BLaER1 treated with 17β-estradiol and CSF1 and Interleukin-3, amounts not matched to agents 10 nM and 100 nM (cell line): Measurements from ENCODE around the gene COL5A1.

Experiments
- H3K27ac ChIP-seq, 11 experiments: shearing (Covaris generic); formaldehyde crosslinking; 2 replicates each; pipeline ENCODE4 v1.8.1; 2022
- H3K27me3 ChIP-seq, 11 experiments: shearing (Covaris generic); formaldehyde crosslinking; 2 replicates each; pipeline ENCODE4 v1.8.1; 2022
- H3K36me3 ChIP-seq, 11 experiments: shearing (Covaris generic); formaldehyde crosslinking; 2 replicates each; pipeline ENCODE4 v1.8.1; 2022
- H3K4me1 ChIP-seq, 10 experiments: shearing (Covaris generic); formaldehyde crosslinking; 2 replicates each; pipeline ENCODE4 v1.8.1; 2022
- H3K4me2 ChIP-seq, 11 experiments: shearing (Covaris generic); formaldehyde crosslinking; 2 replicates each; pipeline ENCODE4 v1.8.1; 2022
- H3K4me3 ChIP-seq, 10 experiments: shearing (Covaris generic); formaldehyde crosslinking; 2 replicates each; pipeline ENCODE4 v1.8.1; 2022
- H3K9ac ChIP-seq, 11 experiments: shearing (Covaris generic); formaldehyde crosslinking; 2 replicates each; pipeline ENCODE4 v1.8.1; 2022
- H3K9me3 ChIP-seq, 11 experiments: shearing (Covaris generic); formaldehyde crosslinking; replicated peaks in 1 of 11; 2 replicates each; pipeline ENCODE4 v1.8.1; 2022
- H4K20me1 ChIP-seq, 11 experiments: shearing (Covaris generic); formaldehyde crosslinking; 2 replicates each; pipeline ENCODE4 v1.8.1; 2022
- Cebpa-rat ChIP-seq, 11 experiments: shearing (Covaris generic); IDR thresholded peaks; 2 replicates each; pipeline ENCODE4 v1.8.1; 2022

The COL5A1 gene

DNA sequence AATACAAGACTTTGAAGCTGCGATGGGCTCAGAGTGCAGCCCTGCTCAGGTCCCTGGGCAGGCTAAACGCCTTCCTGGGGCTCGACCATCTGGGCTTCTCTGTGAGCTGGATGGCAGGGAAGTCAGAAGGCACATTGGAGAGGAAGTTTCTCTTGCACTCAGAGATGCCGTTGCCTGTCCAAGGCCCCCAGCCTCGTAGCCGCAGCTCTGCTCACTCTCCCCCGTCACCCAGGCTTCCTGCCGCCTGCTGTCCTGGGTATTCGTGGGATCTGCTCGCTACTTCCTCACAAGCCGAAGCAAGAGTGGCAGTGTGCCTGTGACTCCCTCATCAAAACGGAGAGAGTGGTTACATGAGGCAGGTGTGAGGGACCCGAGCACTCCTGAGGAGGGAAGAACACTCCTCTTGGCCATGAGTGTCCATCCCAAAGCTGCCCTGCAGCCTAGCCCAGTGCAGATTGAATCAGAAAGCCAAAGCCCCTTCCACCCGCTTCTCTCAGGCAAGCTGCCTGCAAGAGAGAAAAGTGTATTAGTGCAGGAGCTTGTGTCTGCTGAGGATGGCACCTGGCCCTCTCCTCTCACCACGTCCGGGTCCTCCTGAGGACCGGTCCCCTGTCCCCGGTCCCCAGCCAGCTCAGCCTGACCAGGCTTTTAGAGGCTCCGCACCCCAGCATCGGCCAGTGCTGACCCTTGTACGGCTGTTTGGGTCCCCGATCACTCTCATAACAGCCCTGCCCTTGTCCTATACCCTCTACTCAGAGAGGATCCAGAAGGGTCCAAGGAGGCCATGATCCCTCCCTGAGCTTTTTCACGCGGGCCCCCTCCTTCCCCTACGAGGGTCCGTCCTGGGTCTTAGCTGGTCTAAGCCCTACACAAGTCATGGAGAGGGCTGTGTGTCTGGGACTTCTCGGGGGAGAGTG lies 246.3 kb downstream of the COL5A1 start:
- Histone ChIP-seq H3K36me3 (no peaks in the 10 kb centered on the region), H3K27me3 (peaks cover 0 to 65% (median 0%) of the 10 kb centered on the region in 11 experiments; a peak in 5 of 22 replicates), H3K4me1 (peaks cover 50 to 71% (median 65%) of the 10 kb centered on the region in 10 experiments), H3K4me3 (no peak overlapping the region), H3K9me3 (peaks cover 0 to 1% (median 0%) of the 10 kb centered on the region in 11 experiments; a peak in 1 of 22 replicates), H3K4me2 (peak overlapping the region; percentile 40 to 88 (median 79)), H3K27ac (peak overlapping the region in 4 of 11 experiments; percentile 1 to 50 (median 29); a peak in 6 of 22 replicates), H3K9ac (peak overlapping the region in 4 of 11 experiments; percentile 20 to 50 (median 42); a peak in 5 of 22 replicates), H4K20me1 (peaks cover 0 to 10% (median 0%) of the 10 kb centered on the region in 11 experiments; a peak in 7 of 22 replicates)
- no peak for TF ChIP-seq Cebpa-rat (IDR thresholded peaks at IDR 0.05)

DNA sequence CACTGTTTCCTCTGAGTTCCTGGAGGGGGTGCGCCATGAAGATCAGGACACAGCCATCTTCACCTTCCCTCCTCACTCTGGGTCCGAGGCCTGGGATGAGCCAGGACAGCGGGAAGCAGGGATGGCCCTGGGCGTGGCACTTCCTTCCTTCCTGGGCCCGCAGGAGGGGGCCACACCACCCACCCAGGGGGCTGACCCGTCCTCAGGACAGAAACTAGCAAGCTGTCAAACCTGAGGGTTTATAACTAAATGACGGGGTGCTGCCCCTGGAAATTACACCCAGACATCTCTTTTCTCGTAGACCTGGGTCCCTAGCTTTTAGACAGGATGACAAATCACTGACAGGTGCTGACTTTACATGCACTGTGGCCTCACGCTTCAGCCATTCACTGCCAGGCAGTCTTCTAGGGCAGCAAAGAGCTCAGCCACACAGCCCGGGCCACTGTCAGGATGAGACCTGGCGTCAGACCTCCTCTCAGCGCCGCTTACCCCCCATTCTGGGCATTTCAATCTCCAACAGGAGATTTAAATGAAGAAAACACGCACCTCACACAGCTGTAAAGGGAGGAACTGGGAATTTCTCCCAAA lies 247.1 kb downstream of the COL5A1 start:
- TF ChIP-seq Cebpa-rat (IDR thresholded peaks at IDR 0.05): no peak
- H3K9me3 ChIP-seq: peaks cover 0 to 7% (median under 1%) of the 10 kb centered on the region in 11 experiments; a peak in 9 of 22 replicates
- H3K9ac ChIP-seq: peak overlapping the region in 3 of 11 experiments; percentile 20 to 50 (median 21); a peak in 2 of 22 replicates
- H3K4me2 ChIP-seq: peak overlapping the region; percentile 40 to 88 (median 79)
- peaks cover 0 to 10% (median 0%) of the 10 kb centered on the region in 11 experiments; a peak in 7 of 22 replicates for H4K20me1 ChIP-seq
- H3K4me1 ChIP-seq: peaks cover 50 to 72% (median 65%) of the 10 kb centered on the region in 10 experiments
- H3K27me3 ChIP-seq: peaks cover 0 to 65% (median 0%) of the 10 kb centered on the region in 11 experiments; a peak in 5 of 22 replicates
- H3K36me3 ChIP-seq: no peaks in the 10 kb centered on the region
- peak overlapping the region in 2 of 11 experiments; percentile 45 to 50; a peak in 3 of 22 replicates for H3K27ac ChIP-seq
- no peak overlapping the region for H3K4me3 ChIP-seq

GRCh38 chr9:134889386-134890154 lies 248.0 kb downstream of the COL5A1 start:
- peak overlapping the region in 6 of 11 experiments; percentile 12 to 52 (median 31); a peak in 7 of 22 replicates for H3K9ac ChIP-seq
- H3K9me3 ChIP-seq: peaks cover 6 to 15% (median 9%) of the 10 kb centered on the region in 11 experiments; a peak in 21 of 22 replicates
- H3K36me3 ChIP-seq: no peaks in the 10 kb centered on the region
- peak overlapping the region in 9 of 11 experiments; percentile 32 to 56 (median 47); a peak in 17 of 22 replicates for H3K27ac ChIP-seq
- peaks cover 50 to 72% (median 65%) of the 10 kb centered on the region in 10 experiments for H3K4me1 ChIP-seq
- peaks cover 0 to 10% (median 0%) of the 10 kb centered on the region in 11 experiments; a peak in 7 of 22 replicates for H4K20me1 ChIP-seq
- H3K4me3 ChIP-seq: 0 out of 20 replicates have a peak overlapping the region, but pooled peaks of 1 of the 10 experiments have one; percentile 1
- H3K27me3 ChIP-seq: peaks cover 0 to 68% (median 0%) of the 10 kb centered on the region in 11 experiments; a peak in 5 of 22 replicates
- H3K4me2 ChIP-seq: peak overlapping the region; percentile 32 to 88 (median 84)
- TF ChIP-seq Cebpa-rat (IDR thresholded peaks at IDR 0.05): no peak

GRCh38 chr9:134890155-134890495 lies 248.5 kb downstream of the COL5A1 start:
- H3K4me1 ChIP-seq: peaks cover 50 to 76% (median 68%) of the 10 kb centered on the region in 10 experiments
- H3K4me3 ChIP-seq: no peak overlapping the region
- H3K9me3 ChIP-seq: peaks cover 12 to 21% (median 15%) of the 10 kb centered on the region in 11 experiments; a peak in 21 of 22 replicates
- no peak for TF ChIP-seq Cebpa-rat (IDR thresholded peaks at IDR 0.05)
- H3K9ac ChIP-seq: peak overlapping the region in 2 of 11 experiments; percentile 3 to 43; a peak in 1 of 22 replicates
- H3K4me2 ChIP-seq: peak overlapping the region; percentile 32 to 88 (median 84)
- peaks cover 0 to 10% (median 0%) of the 10 kb centered on the region in 11 experiments; a peak in 7 of 22 replicates for H4K20me1 ChIP-seq
- no peaks in the 10 kb centered on the region for H3K36me3 ChIP-seq
- H3K27me3 ChIP-seq: peaks cover 0 to 72% (median 0%) of the 10 kb centered on the region in 11 experiments; a peak in 5 of 22 replicates
- peak overlapping the region in 9 of 11 experiments; percentile 22 to 56 (median 43); a peak in 15 of 22 replicates for H3K27ac ChIP-seq

GRCh38 chr9:134891053-134891452 lies 249.4 kb downstream of the COL5A1 start:
- H3K4me3 ChIP-seq: no peak overlapping the region
- peaks cover 0 to 75% (median 0%) of the 10 kb centered on the region in 11 experiments; a peak in 5 of 22 replicates for H3K27me3 ChIP-seq
- H3K27ac ChIP-seq: peak overlapping the region in 3 of 11 experiments; percentile 43 to 56 (median 53); a peak in 3 of 22 replicates
- no peak for TF ChIP-seq Cebpa-rat (IDR thresholded peaks at IDR 0.05)
- H3K4me1 ChIP-seq: peaks cover 58 to 81% (median 76%) of the 10 kb centered on the region in 10 experiments
- peaks cover 0 to 10% (median 0%) of the 10 kb centered on the region in 11 experiments; a peak in 7 of 22 replicates for H4K20me1 ChIP-seq
- no peak overlapping the region for H3K9ac ChIP-seq
- H3K9me3 ChIP-seq: peaks cover 13 to 22% (median 15%) of the 10 kb centered on the region in 11 experiments; a peak in 21 of 22 replicates
- H3K4me2 ChIP-seq: peak overlapping the region; percentile 32 to 88 (median 84)
- no peaks in the 10 kb centered on the region for H3K36me3 ChIP-seq

DNA sequence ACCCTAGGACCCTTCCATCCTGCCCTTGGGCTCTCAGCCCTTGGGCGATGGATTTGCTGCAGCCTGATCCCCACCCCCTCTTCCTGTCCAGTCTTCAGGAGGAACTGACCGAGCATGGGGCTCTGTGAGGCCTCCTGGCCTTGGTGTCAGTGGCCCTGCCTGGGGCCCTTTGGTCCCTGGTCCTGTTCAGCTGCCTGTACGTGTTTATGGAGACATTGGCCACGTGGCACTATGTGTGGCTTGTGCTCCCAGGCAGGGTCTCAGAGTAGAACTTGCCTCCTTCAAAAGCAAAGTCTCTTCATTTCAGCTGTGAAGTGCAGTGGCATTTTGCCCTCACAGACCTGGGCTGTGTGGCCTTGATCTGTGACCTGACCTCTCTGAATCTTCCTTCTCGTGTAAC lies 250.1 kb downstream of the COL5A1 start:
- Histone ChIP-seq H3K4me2 (peak overlapping the region; percentile 32 to 88 (median 84)), H3K27me3 (peaks cover 0 to 68% (median 0%) of the 10 kb centered on the region in 11 experiments; a peak in 5 of 22 replicates), H4K20me1 (peaks cover 0 to 10% (median 0%) of the 10 kb centered on the region in 11 experiments; a peak in 7 of 22 replicates), H3K4me3 (no peak overlapping the region), H3K4me1 (peaks cover 58 to 75% (median 74%) of the 10 kb centered on the region in 10 experiments), H3K9ac (no peak overlapping the region), H3K9me3 (peaks cover 13 to 22% (median 15%) of the 10 kb centered on the region in 11 experiments; a peak in 21 of 22 replicates), H3K36me3 (no peaks in the 10 kb centered on the region), H3K27ac (no peak overlapping the region)
- no peak for TF ChIP-seq Cebpa-rat (IDR thresholded peaks at IDR 0.05)

- Histone ChIP-seq H3K27ac (no peak overlapping the region), H3K4me2 (peak overlapping the region; percentile 32 to 88 (median 84)), H3K4me1 (peaks cover 55 to 72% (median 69%) of the 10 kb centered on the region in 10 experiments), H3K4me3 (no peak overlapping the region), H3K36me3 (no peaks in the 10 kb centered on the region), H3K27me3 (peaks cover 0 to 63% (median 0%) of the 10 kb centered on the region in 11 experiments; a peak in 5 of 22 replicates), H3K9ac (no peak overlapping the region), H4K20me1 (peaks cover 0 to 10% (median 0%) of the 10 kb centered on the region in 11 experiments; a peak in 7 of 22 replicates), H3K9me3 (peaks cover 13 to 22% (median 15%) of the 10 kb centered on the region in 11 experiments; a peak in 21 of 22 replicates)
- no peak for TF ChIP-seq Cebpa-rat (IDR thresholded peaks at IDR 0.05)
Observed at GRCh38 chr9:134892221-134892620, 250.6 kb downstream of the COL5A1 start.
